Measurements from ENCODE around the gene GYPB.
"Not testable (repeated sequence)": the region's sequence is repeated elsewhere in the genome, so short reads cannot be mapped to it uniquely, and the experiment has no call there.

GYPB gene

DNA sequence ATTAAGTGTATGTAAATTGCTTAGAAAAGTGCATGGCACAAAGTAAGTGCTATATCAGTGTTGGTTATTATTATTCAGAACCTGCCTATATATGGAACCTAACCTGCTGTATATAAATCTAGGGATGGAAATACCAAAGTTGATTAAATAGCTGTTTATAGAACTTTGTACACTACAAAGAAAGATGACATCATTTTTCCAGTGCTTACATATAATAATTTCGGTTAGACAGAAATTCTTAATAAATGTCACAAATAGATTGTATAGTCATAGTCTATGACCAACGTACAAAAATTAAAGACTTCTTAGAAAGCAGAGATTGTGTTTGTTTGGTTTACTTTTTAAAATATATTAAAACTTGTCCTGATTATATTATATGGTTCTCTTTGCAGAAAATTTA lies 4.4 kb downstream of the GYPB start:
- DNase-seq (ENCODE audit: low read depth): no peak

DNA sequence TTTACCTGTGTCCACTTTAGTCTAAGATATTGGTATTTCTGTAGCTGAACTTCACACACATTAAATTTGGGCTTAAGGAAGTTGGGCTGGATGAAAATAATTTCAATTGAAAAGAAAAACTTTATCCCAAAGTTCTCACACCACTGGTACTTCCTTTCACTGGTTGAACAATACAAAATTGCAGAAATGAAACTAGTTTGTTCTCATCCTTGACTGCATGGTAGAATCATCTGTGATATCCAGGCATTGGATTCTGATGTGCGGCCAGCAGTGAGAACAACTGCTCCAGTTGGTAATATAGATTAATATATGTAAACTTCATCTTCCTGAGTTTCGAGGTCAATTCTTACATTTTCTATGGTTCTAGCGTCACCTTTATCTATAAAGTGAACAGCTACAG lies 10.6 kb downstream of the GYPB start:
- not testable (repeated sequence) for DNase-seq (ENCODE audit: low read depth)

DNA sequence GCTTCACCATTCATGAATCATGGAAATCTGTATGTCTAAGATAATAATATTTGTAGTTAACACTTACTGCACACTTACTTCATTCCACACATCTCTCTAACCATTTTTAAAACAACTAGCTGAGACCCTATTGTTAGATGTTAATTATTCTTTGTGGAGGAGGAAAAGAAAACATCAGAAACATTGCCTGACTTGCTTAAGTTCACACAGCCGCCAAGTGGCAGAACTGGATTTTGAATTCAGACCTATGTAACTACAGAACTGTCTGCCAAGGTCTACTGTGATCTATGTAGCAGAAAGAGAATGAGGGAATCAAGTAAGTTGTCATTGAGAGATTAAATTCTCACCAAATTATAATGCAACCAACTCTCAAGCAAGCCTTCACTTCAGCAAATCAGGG lies 11.2 kb downstream of the GYPB start:
- DNase-seq (ENCODE audit: low read depth): not testable (repeated sequence)

DNA sequence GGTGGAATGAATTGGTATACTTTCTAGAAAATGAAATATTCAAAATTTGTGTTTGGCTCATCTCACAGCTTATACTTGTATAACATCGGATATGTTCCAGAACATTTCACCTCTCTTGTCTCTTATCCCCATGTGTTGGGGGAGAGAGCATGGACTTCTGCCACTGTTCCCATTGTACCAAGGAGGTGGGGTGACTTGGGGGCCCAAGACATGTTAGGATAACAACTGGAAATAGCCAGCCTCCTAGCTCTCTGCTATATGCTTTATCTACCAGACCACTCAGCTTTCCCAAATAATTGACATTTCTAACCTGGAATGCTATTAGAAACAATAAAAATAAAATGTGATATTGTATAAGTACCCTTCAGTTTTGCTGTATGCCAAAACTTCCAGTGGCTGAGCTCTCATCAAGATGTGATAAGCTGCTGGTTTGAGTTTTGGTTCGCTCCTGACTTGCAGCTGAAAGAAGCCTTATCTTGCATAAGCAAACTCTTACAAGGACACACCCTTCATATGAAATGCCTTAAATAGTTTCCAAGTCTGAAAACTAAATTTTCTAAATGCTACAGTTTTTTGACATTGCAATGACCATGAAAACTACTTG lies 12.9 kb downstream of the GYPB start:
- DNase-seq (ENCODE audit: low read depth): not testable (repeated sequence)

DNA sequence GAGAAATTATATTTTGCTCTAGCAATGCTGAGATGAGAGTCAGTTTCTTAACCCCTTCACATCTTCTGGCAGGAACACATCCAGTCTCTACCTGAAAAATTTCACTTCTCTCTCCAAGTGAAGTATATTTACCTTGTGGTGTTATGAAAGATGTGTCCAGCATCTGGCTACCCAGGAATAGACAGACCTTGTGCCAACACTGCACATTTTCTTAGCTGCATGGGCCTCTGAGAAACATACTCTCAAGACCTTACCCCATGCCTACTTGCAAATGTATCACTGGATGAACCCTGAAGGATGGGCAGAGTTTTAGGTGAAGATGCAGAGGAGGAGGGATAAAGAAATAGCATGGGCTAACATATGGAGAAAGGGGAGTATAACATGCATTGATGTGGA lies 13.6 kb downstream of the GYPB start:
- not testable (repeated sequence) for DNase-seq (ENCODE audit: low read depth)

DNA sequence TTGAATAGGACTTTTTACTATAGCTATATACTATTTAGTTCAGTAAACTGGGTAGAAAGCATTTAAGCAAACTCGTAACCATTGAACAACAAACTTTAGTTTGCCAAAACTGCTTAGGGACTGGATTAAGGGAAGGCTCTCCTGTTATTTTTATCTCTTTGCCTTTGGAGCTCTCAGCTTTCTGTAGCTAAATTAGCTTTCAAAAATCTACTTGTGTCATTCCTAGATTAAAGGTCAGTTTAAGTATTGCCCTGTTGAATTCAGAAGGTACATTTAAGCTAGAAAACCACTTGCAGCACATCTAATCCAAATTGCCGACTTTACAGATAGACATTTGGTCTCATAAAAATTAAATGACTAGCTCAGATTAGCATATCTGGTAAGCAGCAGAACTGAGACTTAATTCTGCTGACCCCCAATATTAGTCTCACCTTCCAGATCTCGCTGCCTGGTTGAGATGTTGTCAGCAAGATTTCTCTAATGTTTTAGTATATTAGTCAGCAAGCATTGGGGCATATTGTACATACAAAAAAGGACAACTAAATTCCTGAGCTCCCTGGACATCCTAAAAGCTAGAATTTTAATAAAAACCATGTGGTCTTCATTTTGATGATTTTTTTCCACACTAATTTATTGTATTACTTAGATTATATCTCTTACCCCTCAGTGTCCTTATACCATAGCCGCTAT lies 14.2 kb downstream of the GYPB start:
- DNase-seq (ENCODE audit: low read depth): not testable (repeated sequence)

DNA sequence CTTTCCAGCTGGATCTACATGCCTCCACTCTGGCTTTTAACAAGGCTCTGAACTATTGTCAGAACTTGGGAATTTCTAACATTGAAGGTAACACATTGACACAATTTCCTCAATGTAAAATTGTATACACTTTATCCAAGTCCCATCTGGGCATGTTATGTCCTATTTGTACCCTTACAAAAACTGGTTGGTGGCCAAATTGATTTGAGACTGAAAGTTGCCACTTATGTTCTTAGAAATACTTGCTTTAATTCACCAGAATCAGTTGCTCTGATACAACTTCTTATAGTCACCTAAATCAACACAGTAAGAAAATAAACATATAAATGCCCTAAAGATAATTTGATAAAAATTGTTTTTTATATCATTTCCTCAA lies 15.3 kb downstream of the GYPB start:
- DNase-seq (ENCODE audit: low read depth): not testable (repeated sequence)

DNA sequence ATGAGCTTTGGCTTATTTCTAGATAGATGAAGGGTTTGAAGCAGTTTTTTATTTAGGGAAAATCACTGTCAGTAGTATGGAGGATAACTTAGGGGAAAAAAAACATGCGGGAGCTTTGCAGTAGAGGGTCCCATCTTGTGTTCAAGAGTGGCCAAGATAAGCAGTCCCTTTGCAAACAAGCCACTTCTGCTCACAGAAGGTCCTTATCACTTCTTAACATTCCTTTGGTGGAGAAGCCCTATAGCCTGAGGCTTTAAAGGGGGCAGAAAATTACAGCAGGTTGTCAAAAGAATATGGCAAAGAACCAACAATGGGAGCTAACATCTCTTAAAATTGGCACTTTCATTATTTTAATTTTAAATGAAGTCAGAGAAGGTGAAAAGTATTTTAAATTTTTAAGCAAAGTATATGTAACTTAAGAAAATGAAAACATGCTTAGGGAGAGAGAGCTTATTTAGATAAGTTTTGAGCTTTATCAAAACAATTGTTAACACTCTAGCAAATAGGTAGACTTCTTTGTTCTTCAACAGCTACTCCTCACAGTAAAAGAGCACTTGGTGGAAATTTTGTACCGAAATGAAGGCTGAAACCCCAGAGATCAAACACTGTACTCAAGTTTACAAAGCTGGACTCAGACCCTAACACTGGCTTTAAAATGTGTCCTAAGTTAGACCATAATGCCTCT lies 15.8 kb downstream of the GYPB start:
- not testable (repeated sequence) for DNase-seq (ENCODE audit: low read depth)

DNA sequence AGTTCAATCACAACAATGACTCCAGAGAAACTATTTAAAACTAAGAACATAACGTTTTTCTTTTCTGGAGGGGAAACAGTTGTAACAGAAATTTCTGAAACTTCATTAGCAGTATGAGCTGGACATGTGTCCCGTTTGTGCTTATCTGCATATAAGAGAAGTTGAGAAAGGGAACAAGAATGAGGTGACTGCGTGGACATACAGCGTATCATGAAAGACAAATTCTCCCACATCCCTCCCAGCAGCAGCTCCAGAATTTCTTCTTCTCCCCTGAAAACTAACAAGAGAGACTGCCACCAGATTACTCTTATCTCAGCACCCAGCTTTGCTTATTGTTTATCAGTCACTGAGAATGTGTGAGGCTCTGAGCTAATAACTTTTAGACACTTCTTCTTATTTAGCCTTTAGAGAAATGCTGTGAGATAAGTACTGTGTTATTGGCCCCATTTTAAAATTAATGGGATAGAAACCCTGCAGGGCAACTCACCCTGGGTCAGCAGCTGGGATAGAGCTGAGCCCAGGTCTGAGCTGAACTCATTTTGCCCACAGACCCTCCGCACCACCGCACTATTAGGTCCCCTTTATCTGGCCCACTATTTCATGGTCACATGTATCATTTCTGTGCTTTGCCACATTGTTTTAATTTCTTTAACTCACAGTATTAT lies 18.7 kb downstream of the GYPB start:
- not testable (repeated sequence) for DNase-seq (ENCODE audit: low read depth)

DNA sequence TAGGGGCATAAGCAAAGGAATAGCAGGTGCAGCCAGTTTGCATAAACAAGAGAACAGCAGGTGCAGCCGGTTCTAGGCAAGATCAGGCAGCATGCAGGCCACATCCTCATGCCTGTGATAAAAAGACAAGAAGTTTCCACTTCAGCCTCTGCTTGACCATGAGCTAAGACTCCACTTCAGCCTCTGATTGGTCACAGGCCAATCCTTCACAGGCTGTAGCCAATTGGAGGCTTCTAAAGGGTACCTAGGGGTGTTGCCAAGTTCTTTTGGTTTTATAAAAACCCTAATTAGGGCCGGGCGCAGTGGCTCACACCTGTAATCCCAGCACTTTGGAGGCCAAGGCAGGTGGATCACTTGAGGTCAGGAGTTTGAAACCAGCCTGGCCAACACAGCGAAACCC lies 23.0 kb downstream of the GYPB start:
- DNase-seq (ENCODE audit: low read depth): not testable (repeated sequence)

DNA sequence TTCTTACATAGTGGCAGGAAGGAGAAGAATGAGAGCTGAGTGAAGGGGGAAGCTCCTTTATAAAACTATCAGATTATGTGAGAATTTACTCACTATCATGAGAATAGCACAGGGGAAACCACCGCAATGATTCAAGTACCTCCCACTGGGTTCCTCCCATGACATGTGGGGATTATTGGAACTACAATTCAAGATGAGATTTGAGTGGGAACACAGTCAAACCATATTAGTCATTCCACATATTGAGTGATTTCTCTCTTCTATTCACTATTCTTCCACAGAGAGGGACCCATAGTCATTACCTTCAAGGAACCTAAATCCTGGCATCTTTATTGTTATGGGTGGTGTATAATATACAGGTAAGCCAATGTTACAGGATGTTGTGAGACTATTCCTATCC lies 27.4 kb downstream of the GYPB start:
- not testable (repeated sequence) for DNase-seq (ENCODE audit: low read depth)

DNA sequence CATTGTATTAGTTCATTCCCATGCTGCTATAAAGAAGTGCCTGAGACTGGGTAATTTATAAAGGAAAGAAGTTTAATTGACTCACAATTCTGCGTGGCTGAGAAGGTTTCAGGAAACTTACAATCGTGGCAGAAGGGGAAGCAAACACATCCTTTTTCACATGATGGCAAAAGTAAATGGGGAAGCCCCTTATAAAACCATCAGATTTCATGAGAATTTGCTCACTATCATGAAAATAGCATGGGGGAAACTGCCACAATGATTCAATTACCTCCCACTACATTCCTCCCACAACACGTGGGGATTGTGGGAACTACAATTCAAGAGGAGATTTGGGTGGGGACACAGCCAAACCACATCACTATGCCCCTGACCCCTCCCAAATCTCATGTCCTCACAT lies 28.5 kb downstream of the GYPB start:
- not testable (repeated sequence) for DNase-seq (ENCODE audit: low read depth)

DNA sequence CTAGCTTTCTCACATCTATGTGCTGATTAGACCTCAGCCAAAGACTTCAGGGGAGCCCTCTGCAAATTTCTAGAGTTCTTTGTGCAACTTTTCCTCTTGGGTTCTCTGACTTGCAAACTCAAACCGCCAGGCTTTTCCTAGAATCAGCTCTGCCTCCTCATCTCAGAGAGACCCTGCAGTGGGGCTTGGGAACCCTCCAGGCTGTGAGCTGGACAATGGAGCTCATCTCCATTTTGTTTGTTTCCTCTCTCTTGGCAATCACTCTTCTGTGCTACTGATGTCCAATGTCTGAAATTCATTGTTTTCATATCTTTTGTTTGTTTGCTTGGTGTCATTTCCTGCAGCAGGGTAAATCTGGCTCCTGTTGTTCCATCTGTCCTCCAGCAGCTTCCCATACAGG lies 33.0 kb downstream of the GYPB start:
- no peak for DNase-seq (ENCODE audit: low read depth)

DNA sequence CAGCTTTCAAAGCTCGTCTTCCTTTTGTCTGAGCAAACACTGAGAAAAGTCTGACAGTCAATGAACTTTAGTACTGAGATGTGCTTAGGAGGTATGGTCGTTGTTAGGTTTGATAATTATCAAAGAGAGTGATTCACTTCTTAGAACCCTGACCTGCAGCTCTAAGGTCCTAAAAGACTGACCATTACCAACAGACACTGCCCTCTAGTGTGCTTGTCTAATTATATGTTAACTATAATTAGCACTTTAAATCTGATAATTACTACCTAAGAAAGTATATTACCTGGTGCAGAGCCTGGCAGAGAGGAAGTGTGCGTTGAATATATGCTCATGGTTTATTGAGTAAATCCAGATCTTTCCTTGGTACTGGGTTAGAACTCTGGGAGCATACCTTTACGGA lies 38.4 kb downstream of the GYPB start:
- not testable (repeated sequence) for DNase-seq (ENCODE audit: low read depth)

DNA sequence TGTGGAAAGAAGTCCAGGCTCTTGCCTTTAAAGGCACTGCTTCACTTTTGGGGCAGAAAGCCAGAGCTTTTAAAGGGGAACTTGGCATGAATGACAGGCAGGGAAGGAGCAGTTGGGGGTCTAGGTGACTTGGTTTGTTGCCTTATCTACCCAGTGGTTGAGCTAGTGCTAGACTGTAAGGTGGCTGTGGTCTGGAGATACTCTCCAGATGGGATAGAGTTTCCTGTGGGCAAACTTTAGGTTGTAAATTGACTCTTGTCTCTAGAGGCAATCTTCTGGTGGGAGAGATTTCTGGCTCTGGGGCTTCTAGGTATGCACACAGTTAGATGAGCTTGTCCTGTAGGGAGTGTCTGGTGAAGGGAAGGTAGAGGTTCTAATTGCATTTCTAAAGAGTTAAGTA lies 43.7 kb downstream of the GYPB start:
- DNase-seq (ENCODE audit: low read depth): not testable (repeated sequence)

DNA sequence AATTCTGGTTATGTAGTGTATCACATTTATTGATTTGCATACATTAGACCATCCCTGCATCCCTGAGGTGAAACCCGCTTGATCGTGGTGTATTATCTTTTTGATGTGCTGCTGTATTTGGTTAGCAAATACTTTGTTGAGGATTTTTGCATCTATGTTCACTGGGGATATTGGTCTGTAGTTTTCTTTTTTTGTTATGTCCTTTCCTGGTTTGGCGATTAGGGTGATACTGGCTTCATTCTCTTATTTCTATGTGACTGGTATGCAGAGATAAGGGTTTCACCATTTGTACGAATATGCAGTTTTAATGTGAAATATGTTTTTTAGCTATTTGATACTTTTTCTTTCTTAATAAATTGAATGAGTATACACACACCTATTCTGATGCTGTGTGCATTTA lies 45.2 kb downstream of the GYPB start:
- DNase-seq (ENCODE audit: low read depth): not testable (repeated sequence)

DNA sequence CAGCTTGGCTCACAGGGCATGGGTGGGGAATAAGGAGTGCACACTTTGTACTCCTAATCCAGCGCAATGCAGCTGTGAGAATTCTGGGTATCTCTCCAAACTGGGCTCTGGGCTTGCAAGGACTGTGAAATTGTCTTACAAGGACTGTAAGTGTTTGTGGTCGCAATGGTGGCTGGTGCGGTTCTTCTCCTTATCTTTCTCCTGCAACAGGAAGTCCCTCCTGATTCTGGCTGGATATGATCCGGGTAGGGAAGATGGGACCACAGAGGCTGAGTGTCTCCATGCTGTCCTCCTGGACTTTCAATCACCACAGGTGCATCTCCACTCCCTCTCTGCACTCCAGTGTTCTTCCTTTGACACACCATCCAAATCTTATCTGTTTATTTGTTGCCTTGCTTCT lies 58.1 kb downstream of the GYPB start:
- no peak for DNase-seq (ENCODE audit: low read depth)

DNA sequence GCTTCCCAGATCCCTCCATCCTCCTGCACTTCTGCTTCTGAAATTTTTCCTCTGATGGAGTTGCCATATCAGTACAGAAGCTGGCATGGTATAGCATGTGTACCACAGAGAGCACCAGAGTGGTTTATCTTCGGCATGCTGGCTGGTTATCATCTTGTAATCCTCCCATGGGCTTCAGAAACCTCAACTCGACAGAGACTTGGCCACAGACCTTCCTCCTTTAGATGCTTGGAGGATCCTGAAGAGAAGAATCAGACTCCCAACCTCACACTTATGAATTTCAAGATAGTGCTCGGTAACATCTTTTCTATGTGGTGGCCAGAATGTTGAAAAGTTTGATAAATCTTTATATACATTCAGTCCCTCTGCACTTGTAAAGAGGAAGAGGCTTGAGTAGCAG lies 63.9 kb downstream of the GYPB start:
- not testable (repeated sequence) for DNase-seq (ENCODE audit: low read depth)

DNA sequence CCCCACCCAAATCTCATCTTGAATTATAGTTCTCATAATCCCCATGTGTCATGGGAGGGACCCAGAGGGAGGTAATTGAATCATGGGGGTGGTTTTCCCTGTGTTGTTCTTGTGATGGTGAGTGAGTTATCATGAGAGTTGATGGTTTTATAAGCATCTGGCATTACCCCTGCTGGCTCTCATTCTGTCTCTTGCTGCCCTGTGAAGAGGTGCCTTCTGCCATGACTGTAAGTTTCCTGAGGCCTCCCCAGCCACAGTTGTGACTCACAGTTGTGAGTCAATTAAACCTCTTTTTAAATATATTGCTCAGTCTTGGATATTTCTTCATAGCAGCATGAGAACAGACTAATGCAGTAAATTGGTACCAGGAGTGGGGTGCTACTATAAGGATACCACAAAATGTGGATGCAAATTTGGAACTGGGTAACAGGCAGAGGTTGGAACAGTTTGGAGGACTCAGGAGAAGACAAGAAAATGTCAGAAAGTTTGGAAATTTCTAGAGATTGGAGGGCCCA lies 67.7 kb downstream of the GYPB start:
- not testable (repeated sequence) for DNase-seq (ENCODE audit: low read depth)

DNA sequence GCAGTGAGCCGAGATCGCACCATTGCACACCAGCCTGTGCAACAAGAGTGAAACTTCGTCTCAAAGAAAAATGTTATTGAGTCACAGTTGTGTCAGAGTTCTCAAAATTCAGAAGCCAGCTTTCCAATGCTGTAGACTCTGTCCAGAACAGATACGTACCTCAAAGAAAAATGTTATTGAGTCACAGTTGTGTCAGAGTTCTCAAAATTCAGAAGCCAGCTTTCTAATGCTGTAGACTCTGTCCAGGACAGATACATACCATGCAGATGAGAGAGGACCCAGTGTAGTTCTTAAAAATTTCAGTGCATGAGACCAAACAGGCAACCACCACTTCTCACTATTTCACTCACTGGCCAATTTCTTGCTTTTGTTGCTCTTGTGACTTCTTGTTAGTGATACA lies 68.2 kb downstream of the GYPB start:
- DNase-seq (ENCODE audit: low read depth): not testable (repeated sequence)

DNA sequence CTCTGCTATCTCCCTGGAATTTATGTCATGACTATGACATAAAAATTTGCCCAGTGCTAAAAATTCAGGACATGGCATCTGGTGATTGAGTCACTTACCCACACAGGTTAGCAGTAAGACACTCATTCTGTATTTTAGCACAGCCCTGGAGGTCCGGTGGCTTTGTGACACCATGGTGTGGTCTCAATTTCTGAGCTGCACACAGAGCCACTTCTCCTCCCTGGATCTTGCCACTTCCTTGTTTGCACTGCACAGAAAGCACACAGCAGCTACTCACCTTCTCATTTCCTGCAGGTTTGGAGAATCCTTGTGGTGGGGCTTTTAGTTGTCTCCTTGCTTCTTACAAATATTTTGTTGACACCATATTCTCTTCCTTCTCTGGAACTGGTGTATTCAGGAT lies 69.0 kb downstream of the GYPB start:
- not testable (repeated sequence) for DNase-seq (ENCODE audit: low read depth)

DNA sequence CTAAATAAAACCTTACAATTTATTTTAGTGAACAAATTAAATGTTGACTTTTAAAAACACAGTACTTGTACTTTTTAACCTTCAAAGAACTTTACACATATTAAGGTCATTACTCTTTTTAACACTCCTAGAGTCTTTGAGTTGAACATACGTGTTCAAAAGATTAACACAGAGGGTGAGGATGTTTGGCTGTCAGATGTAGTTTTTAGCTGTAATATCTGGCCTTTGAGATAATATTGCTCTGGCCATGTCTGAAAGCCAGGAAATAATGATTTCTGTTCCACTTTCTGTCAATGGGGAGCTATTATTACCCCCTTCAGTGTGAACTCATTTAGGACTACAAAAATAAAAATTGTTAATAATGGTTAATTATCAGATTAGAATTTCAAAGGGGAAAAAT lies 71.7 kb downstream of the GYPB start:
- not testable (repeated sequence) for DNase-seq (ENCODE audit: low read depth)

All from T follicular helper cell (primary cell).